Spinal cord (tissue), 10 donors: ENCODE measurements around the gene RNF157. TPM values are rescaled to one million over a fixed set of nuclear protein-coding genes. Genes with fewer than 3 reads are reported as not detected.
A peak's percentile ranks its signal among the peaks of the same experiment; 100 is the strongest.

Source experiments
- DNase-seq, 6 donors: peaks; one replicate each; pipeline versions ENCODE4 v3.0.0 to v3.0.0-alpha.2; 2013 to 2015; ENCODE audit warnings: low spot score in 6 of 6, low read depth in 4 of 6
- H3K27ac ChIP-seq: one replicate; pipeline ENCODE4 v1.5.1; 2013; ENCODE audit warnings: low read depth, low read length, control low read depth
- H3K27me3 ChIP-seq: one replicate; pipeline ENCODE4 v1.6.1; 2013; ENCODE audit warnings: low read length; ENCODE audit not compliant: control insufficient read depth, insufficient read depth
- H3K36me3 ChIP-seq: one replicate; pipeline ENCODE4 v1.6.1; 2013; ENCODE audit warnings: low read length; ENCODE audit not compliant: control insufficient read depth, insufficient read depth
- H3K4me1 ChIP-seq: one replicate; pipeline ENCODE4 v1.6.1; 2013; ENCODE audit warnings: low read length; ENCODE audit not compliant: control insufficient read depth, insufficient read depth
- H3K4me3 ChIP-seq: one replicate; pipeline ENCODE4 v1.5.1; 2013; ENCODE audit warnings: low read depth, low read length, control low read depth
- H3K9me3 ChIP-seq: one replicate; pipeline ENCODE4 v1.6.1; 2013; ENCODE audit warnings: low read length; ENCODE audit not compliant: control insufficient read depth, insufficient read depth
- WGBS: methylation state at CpG from one replicate; pipeline ENCODE4 v1.1.5; 2013; ENCODE audit warnings: missing lambda C conversion rate; ENCODE audit not compliant: insufficient coverage; 5-methylcytosine and 5-hydroxymethylcytosine counted together
- polyA plus RNA-seq, 2 donors: library from polyadenylated mRNA; unstranded; fragments of 120-200 nt; gene quantifications; one replicate each; pipeline ENCODE4 v1.2.1, GENCODE V29; 2013; ENCODE audit not compliant: insufficient read length in 2 of 2
- total RNA-seq, 2 donors: library from RNA; depleted of rRNA in 1 of 2; stranded (reverse); fragments of 120-200 nt in 1 of 2; fragments of >200 nt in 1 of 2; gene quantifications; one replicate each; pipeline versions ENCODE4 v1.2.3 to v1.2.4, GENCODE V29; 2013 to 2014
- donor health status: healthy.

RNF157 gene
- total and polyA plus RNA-seq, 4 donors = 22.8 to 196 (median 126) TPM

DNA sequence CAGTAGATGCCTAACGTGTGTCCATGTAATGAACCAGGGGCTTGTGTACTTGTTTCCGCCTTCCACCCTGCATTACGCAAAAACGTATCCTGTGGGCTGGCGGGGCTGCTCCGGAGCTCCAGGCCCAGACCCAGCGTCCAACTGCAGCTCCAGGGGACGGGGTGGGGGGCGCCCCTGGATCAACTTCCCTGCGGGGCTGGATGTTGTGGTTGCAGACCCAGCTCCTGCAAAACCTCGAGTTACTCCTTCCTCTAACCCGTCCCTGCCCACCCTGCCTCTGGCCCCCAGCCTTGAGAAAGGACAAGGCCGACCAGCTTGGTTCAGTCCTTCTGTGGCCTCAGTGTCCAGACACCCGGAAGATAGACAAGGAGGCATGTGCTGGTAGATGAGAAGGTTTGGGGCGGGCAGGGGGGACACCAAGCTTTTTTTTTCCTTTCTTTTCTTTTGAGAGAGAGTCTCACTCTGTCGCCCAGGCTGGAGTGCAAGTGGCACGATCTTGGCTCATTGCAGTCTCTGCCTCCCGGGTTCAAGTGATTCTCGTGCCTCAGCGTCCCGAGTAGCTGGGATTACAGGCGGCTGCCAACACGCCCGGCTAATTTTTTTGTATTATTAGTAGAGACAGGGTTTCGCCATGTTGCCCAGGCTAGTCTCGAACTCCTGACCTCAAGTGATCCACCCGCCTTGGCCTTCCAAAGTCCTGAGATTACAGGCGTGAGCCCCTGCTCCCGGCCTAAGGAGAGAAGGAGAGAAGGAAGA lies 136.0 kb downstream of the RNF157 start:
- Histone ChIP-seq H3K4me1 (peaks cover 18% of the 10 kb centered on the region), H3K9me3 (no peaks in the 10 kb centered on the region), H3K36me3 (peaks cover 24% of the 10 kb centered on the region), H3K4me3 (peak overlapping the region; percentile 93), H3K27me3 (no peaks in the 10 kb centered on the region), H3K27ac (peak overlapping the region; percentile 95)
- WGBS = 79% methylated on average over 19 of the region's 29 CpGs
- DNase-seq = no peak

- Histone ChIP-seq H3K36me3 (peaks cover 28% of the 10 kb centered on the region), H3K9me3 (no peaks in the 10 kb centered on the region), H3K27me3 (no peaks in the 10 kb centered on the region), H3K4me3 (peak within 1 kb of the TSS; percentile 93), H3K27ac (peak within 1 kb of the TSS; percentile 95), H3K4me1 (peaks cover 18% of the 10 kb centered on the region)
- 4% methylated on average over 55 of the region's 55 CpGs for WGBS
- DNase-seq = peak; percentile 87 to 99 (median 94)
These were observed 136.8 kb downstream of the RNF157 start, which contains the start of gene EXOC7 for GRCh38 chr17:76103274-76104139. TSS of gene EXOC7 (minus strand) at chr17:76103787. CDS start at chr17:76103692, 95 bp downstream.

DNA sequence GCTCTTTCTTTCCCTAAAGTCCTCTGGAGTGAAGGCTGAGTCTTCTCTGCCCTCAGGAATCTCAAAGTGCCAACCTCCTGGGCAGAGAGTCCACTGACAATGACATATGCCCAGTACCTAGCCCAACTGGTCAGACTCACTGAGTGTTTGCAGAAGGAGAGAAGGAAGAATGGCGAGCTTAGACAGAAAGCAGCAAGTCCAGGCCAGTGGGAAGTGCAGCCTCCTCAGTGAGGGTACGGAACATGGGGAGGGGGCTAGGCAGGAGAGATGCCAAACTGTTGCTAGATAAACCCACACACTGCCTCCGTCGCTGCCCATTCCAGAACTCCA lies 137.4 kb downstream of the RNF157 start:
- peak overlapping the region; percentile 95 for H3K27ac ChIP-seq
- WGBS = 0% methylated on average over 3 of the region's 4 CpGs
- no peaks in the 10 kb centered on the region for H3K9me3 ChIP-seq
- H3K27me3 ChIP-seq = no peaks in the 10 kb centered on the region
- peak overlapping the region; percentile 93 for H3K4me3 ChIP-seq
- peaks cover 33% of the 10 kb centered on the region for H3K36me3 ChIP-seq
- H3K4me1 ChIP-seq = peaks cover 18% of the 10 kb centered on the region
- DNase-seq = no peak

DNA sequence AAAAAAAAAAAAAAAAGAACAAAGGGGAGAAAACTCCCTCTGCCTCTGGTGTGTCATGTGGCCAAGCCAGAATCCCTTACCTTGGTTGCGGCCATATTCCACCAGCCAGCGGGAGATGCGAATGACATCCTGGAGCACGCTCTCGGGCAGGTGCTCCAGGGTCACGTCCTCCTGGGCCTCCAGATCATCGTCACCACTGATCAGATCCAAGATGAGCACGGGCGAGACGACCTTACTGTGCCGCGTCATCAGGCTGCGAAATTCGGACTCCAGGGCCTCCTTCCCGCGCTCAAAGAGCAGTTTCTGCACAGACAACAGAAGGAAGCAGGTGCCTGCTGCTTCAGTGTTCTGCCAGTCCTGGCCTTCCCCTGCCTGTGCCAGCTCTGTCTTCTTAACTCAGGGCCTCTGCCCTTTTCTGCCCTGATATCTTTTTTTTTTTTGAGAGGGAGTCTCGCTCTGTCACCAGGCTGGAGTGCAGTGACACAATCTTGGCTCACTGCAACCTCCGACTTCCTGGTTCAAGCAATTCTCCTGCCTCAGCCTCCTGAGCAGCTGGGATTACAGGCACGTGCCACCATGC lies 142.5 kb downstream of the RNF157 start:
- 97% methylated on average over 18 of the region's 19 CpGs for WGBS

DNA sequence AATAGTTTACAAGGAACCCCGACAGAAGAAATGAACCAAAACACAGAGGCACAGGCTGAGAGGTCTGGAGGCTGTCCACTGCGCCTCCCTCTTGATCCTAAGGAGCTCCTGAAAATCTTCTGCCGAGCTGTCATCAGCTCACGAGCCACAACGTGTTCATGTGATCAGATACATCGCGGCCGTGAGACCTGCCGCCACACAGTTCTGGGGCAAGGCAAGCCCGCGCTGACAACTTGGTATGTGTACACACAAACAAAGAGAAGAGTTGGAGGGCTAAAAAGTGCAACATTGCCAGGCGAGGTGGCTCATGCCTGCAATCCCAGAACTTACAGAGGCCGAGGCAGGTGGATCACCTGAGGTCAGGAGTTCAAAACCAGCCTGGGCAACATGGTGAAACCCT lies 144.3 kb downstream of the RNF157 start:
- no peak for DNase-seq
- 91% methylated on average over 11 of the region's 13 CpGs for WGBS
- no peaks in the 10 kb centered on the region for H3K9me3 ChIP-seq
- no peaks in the 10 kb centered on the region for H3K27me3 ChIP-seq
- no peak overlapping the region for H3K27ac ChIP-seq
- H3K4me1 ChIP-seq = peaks cover 20% of the 10 kb centered on the region
- H3K36me3 ChIP-seq = peaks cover 88% of the 10 kb centered on the region
- no peak overlapping the region for H3K4me3 ChIP-seq

More for the DNA sequence above, 142.5 kb downstream of the RNF157 start:
- H3K36me3 ChIP-seq = peaks cover 79% of the 10 kb centered on the region
- H3K9me3 ChIP-seq = no peaks in the 10 kb centered on the region
- DNase-seq = no peak
- H3K27me3 ChIP-seq = no peaks in the 10 kb centered on the region
- no peak overlapping the region for H3K27ac ChIP-seq
- no peak overlapping the region for H3K4me3 ChIP-seq
- H3K4me1 ChIP-seq = peaks cover 6% of the 10 kb centered on the region

DNA sequence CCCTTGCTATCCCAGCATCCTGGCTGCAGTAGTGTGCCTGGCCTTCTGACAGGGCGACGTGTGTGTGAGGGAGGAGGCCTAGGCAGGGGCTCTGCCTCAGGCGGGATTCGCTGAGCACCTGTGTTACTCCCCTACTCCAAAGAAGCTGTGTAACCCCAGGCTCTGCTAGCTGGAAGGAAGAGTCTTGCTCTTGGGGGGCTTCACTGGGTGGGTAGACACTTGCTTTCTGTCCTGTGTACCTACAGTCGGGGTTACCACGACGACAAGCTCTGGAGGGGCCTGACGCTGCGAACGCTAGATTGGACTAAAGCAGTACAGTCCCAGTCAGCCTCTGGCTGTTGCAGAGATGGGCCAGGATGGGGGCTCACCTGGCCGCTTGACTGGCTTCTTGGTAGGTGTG lies 146.2 kb downstream of the RNF157 start:
- peaks cover 90% of the 10 kb centered on the region for H3K36me3 ChIP-seq
- DNase-seq = no peak
- no peak overlapping the region for H3K4me3 ChIP-seq
- no peaks in the 10 kb centered on the region for H3K9me3 ChIP-seq
- WGBS = 83% methylated on average over 7 of the region's 11 CpGs
- no peak overlapping the region for H3K27ac ChIP-seq
- peaks cover 28% of the 10 kb centered on the region for H3K4me1 ChIP-seq
- no peaks in the 10 kb centered on the region for H3K27me3 ChIP-seq

DNA sequence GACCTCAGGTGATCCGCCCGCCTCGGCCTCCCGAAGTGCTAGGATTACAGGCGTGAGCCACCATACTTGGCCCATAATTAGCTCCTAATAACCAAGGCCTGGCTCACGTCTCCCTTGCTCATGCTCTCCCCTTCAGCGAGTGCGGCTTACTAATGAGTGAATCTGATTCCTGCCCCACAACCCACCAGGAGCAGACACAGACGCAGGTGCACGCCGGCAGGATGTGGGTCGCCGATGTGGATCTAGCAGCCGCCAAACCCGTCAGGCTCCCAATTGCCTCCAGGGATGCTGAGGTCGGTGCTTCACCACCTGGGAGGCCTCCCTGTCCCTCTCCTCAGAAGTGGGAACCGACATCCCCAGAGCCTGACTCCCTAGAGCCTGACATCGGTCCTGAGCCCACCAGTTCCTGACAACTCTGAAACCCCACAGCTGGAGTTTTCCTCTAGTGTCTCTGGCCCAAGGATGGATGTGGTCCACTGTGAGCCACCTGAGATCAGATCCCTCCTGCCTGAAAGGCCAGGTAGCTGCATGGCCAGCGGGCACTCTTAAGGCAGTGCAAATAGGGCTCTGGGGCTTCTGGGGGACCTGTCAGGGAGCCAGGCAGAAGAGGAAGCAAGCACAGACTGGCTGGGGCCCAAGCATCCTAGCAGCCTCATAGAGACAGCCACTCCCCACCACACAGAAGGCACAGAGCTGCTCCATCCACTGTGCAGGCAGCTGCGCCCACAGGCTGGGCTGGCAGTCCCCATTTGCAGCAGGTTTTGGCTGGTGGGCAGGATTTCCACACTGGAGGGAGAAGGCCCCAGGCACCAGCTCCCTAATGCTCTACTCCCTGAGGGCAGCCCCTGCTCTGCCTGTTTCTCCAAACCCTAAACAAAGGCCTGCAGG lies 147.5 kb downstream of the RNF157 start:
- Histone ChIP-seq H3K27me3 (no peaks in the 10 kb centered on the region), H3K36me3 (peaks cover 95% of the 10 kb centered on the region), H3K4me1 (peaks cover 28% of the 10 kb centered on the region), H3K9me3 (no peaks in the 10 kb centered on the region), H3K4me3 (no peak overlapping the region), H3K27ac (peak overlapping the region; percentile 3)
- WGBS = 84% methylated on average over 19 of the region's 20 CpGs
- no peak for DNase-seq
